Endothelial cell of umbilical vein (primary cell): ENCODE data around the gene PTTG1IP. TPM values are rescaled to one million over a fixed set of nuclear protein-coding genes. Genes with fewer than 3 reads are reported as not detected.

Experiments
- BruUV-seq: library from RNA; stranded (reverse); fragments of 400-500 nt; replicated peaks from 2 replicates; lab custom pipeline; 2021; lab: Mats Ljungman, UMichigan
- CTCF ChIA-PET: fragments of 300-600, 350-600 bp; sonication (Branson Sonifier 250); formaldehyde crosslinking; loops from one replicate; lab custom pipeline; 2021; ENCODE audit warnings: antibody characterized with exemption, inconsistent platforms; lab: Charles Lee
- POLR2A ChIA-PET: fragments of 300-600, 350-600 bp; sonication (Branson Sonifier 250); formaldehyde crosslinking; loops from one replicate; lab custom pipeline; 2021; ENCODE audit warnings: antibody characterized with exemption, inconsistent platforms; lab: Charles Lee
- DNase-seq: peaks from one replicate; pipeline ENCODE4 v3.0.0-alpha.2; 2011; ENCODE audit warnings: low read depth, low spot score
- FAIRE-seq: peaks from 2 replicates; lab custom pipeline; 2011; peaks lifted over from hg19 to GRCh38; lab: Jason Lieb, UNC
- H2AFZ ChIP-seq: 2 replicates; pipeline ENCODE4 v1.6.0; 2012; ENCODE audit warnings: low read depth, low read length, control low read depth, inconsistent platforms
- H3K27ac ChIP-seq: 2 replicates; pipeline ENCODE4 v1.5.1; 2011; ENCODE audit warnings: low read depth, mild to moderate bottlenecking, control low read depth, low read length, moderate library complexity; ENCODE audit not compliant: insufficient read depth
- H3K27me3 ChIP-seq, 2 experiments: 2 replicates each; pipeline versions ENCODE4 v1.6.0 to v1.6.1; 2011; ENCODE audit warnings: low read length in 2 of 2, mixed read lengths in 1 of 2; ENCODE audit not compliant: control insufficient read depth in 2 of 2, insufficient read depth in 2 of 2
- H3K36me3 ChIP-seq, 2 experiments: 2 replicates in 1 of 2; 3 replicates in 1 of 2; pipeline ENCODE4 v1.5.1; 2011; ENCODE audit warnings: low read length in 2 of 2, mild to moderate bottlenecking in 1 of 2, moderate library complexity in 1 of 2; ENCODE audit not compliant: control insufficient read depth in 2 of 2, insufficient read depth in 2 of 2; ENCODE audit errors: extremely low read depth in 1 of 2
- H3K4me1 ChIP-seq: 3 replicates; pipeline ENCODE4 v1.5.1; 2011; ENCODE audit warnings: mild to moderate bottlenecking, low read length; ENCODE audit not compliant: control insufficient read depth, insufficient read depth; ENCODE audit errors: extremely low read depth
- H3K4me2 ChIP-seq: 2 replicates; pipeline ENCODE4 v1.6.1; 2011; ENCODE audit warnings: low read length, control low read depth, mixed read lengths; ENCODE audit not compliant: insufficient read depth
- H3K4me3 ChIP-seq, 3 experiments: fragments of 200-600 bp in 1 of 3; sonication (generic), shearing (Covaris generic) in 1 of 3; replicated peaks in 1 of 3; 2 replicates each; pipeline ENCODE4 v1.5.1; 2011 to 2016; ENCODE audit warnings: control low read depth in 3 of 3, low read length in 3 of 3, mild to moderate bottlenecking in 2 of 3, inconsistent platforms in 1 of 3, low read depth in 1 of 3, moderate library complexity in 1 of 3; ENCODE audit not compliant: insufficient read depth in 1 of 3
- H3K79me2 ChIP-seq: 2 replicates; pipeline ENCODE4 v1.6.0; 2012; ENCODE audit warnings: low read length, inconsistent platforms; ENCODE audit not compliant: control insufficient read depth, insufficient read depth
- H3K9ac ChIP-seq: replicated peaks from 2 replicates; pipeline ENCODE3; 2011; ENCODE audit warnings: low read length, control low read depth; ENCODE audit not compliant: insufficient read depth; ENCODE audit errors: extremely low read depth
- H3K9me1 ChIP-seq: replicated peaks from 3 replicates; pipeline ENCODE4 v1.6.0; 2011; ENCODE audit warnings: mild to moderate bottlenecking, low read length; ENCODE audit not compliant: control insufficient read depth, insufficient read depth; ENCODE audit errors: extremely low read depth
- H3K9me3 ChIP-seq: replicated peaks from 2 replicates; pipeline ENCODE4 v1.5.1; 2012; ENCODE audit warnings: low read length, inconsistent platforms; ENCODE audit not compliant: control insufficient read depth, insufficient read depth
- H4K20me1 ChIP-seq: replicated peaks from 2 replicates; pipeline ENCODE3; 2011; ENCODE audit warnings: mild to moderate bottlenecking, low read length; ENCODE audit not compliant: control insufficient read depth, insufficient read depth; ENCODE audit errors: extremely low read depth
- EZH2 ChIP-seq: IDR thresholded peaks from 2 replicates; pipeline ENCODE4 v1.6.1; 2012; ENCODE audit warnings: borderline replicate concordance, low read depth, mild to moderate bottlenecking, moderate library complexity, low read length, inconsistent platforms; ENCODE audit not compliant: severe bottlenecking
- GATA2 ChIP-seq: IDR thresholded peaks from 2 replicates; pipeline ENCODE4 v1.7.0; 2011; ENCODE audit warnings: low read depth, mild to moderate bottlenecking, moderate library complexity, mixed read lengths, low read length; ENCODE audit not compliant: insufficient read length, insufficient read depth
- MYC ChIP-seq: IDR thresholded peaks from one replicate; pipeline ENCODE4 v1.6.1; 2011; ENCODE audit warnings: mild to moderate bottlenecking, low read depth, low read length
- POLR2AphosphoS5 ChIP-seq: IDR thresholded peaks from 2 replicates; pipeline ENCODE4 v1.6.1; 2012; ENCODE audit warnings: low read depth, mild to moderate bottlenecking, control low read depth, low read length, moderate library complexity; ENCODE audit not compliant: insufficient read depth
- dilution Hi-C: fragments of 300-500 bp; cut with MboI; formaldehyde crosslinking; loops from one replicate; pipeline ENCODE4 v1.15.0; 2019; ENCODE audit warnings: low sequenced_read_pairs; ENCODE audit not compliant: extremely low pct_ligation_motif_present
- intact Hi-C: fragments of 100-400 bp; cut with micrococcal nuclease; formaldehyde crosslinking; loops from one replicate; pipeline ENCODE4 v1.10.0; 2022
- polyA plus RNA-seq, 4 experiments: library from polyadenylated mRNA; depleted of rRNA in 3 of 4; stranded (reverse) in 3 of 4; unstranded in 1 of 4; fragments of >200 nt; gene quantifications; 2 replicates each; pipeline versions ENCODE4 v1.2.1 to v1.2.3, GENCODE V29; 2011 to 2012; ENCODE audit warnings: missing spikeins in 1 of 4
- total RNA-seq: library from RNA; stranded (reverse); gene quantifications from 2 replicates; pipeline ENCODE4 v1.2.3, GENCODE V29; 2021
- TF ChIP-seq, protein P1 (sequence below), 2 donors: IDR thresholded peaks; 1 replicate in 1 of 2; 2 replicates in 1 of 2; pipeline ENCODE4 v1.5.1; 2011; ENCODE audit warnings: low read length in 2 of 2, mild to moderate bottlenecking in 2 of 2, moderate library complexity in 2 of 2, control low read depth in 1 of 2, inconsistent platforms in 1 of 2, low read depth in 1 of 2; ENCODE audit not compliant: insufficient read depth in 1 of 2; ENCODE audit errors: extremely low read depth in 1 of 2

The PTTG1IP gene
- total and polyA plus RNA-seq, 2 donors (not counting 3 experiments of a cell fraction or from before 2014, with no cell fraction given), result 342 to 415 TPM

DNA sequence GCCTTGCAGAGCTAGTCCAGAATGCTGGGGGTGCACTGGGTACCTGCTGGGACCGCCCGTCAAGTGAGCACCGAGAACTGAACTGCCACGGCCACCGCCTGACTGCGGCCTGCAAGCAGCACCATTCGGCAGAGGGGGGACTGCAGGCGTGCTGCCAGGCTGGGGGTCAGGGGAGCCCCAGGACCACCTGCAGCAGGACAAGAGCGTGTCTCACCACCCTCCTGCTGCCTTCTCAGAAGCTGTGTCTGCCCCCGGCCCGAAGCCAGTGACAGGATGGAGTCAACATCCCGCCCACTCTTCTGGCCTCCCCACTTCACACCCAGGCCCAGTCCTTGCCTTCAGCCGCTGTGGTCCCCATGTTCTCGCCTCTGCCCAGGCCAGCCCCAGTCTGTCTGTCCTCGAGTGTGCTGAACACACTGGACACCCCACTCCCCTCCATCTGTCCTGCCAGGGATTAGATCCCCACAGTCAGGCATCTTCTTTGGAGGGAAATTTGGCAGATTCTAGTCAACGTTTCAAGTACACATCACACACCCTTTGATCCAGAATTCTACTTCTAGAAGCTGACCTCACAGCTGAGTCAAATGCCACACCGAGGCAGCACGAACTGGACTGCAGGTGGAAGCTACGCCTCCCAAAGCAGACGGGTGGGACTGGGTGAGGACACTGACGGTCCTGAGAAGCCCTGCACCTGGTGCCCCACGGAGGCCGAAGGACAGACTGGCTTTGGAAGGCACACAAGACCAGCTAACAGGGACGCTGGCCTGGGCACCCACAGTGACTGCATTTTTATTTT, 26.0 kb downstream of the PTTG1IP start:
- ChIA-PET CTCF (interaction anchor here (1.7 to 2.7 kb wide), 2 partner anchors 22 to 85 kb away, joined by 7 to 11 read pairs; no protein-coding TSS in a partner anchor), POLR2A (no interaction called here)
- H3K9me3 ChIP-seq, result no peaks in the 10 kb centered on the region
- no TSS peak for BruUV-seq
- H4K20me1 ChIP-seq, result peaks cover 7% of the 10 kb centered on the region
- DNase-seq (no peak), FAIRE-seq (no peak)
- peaks cover 23 to 26% of the 10 kb centered on the region in 2 experiments for H3K36me3 ChIP-seq
- H2AFZ ChIP-seq, result no peak overlapping the region
- peaks cover 2 to 4% of the 10 kb centered on the region in 2 experiments for H3K27me3 ChIP-seq
- no peak overlapping the region for H3K27ac ChIP-seq
- no peak overlapping the region for H3K4me2 ChIP-seq
- H3K79me2 ChIP-seq, result peaks cover 3% of the 10 kb centered on the region
- H3K4me1 ChIP-seq, result peaks cover 16% of the 10 kb centered on the region
- dilution Hi-C loops, result no loop called here
- no peak overlapping the region for H3K4me3 ChIP-seq
- intact Hi-C loops, result no loop called here
- TF ChIP-seq GATA2 (no peak), POLR2AphosphoS5 (peak; percentile 18), MYC (no peak), EZH2 (no peak)
- TF ChIP-seq, protein P1, sequence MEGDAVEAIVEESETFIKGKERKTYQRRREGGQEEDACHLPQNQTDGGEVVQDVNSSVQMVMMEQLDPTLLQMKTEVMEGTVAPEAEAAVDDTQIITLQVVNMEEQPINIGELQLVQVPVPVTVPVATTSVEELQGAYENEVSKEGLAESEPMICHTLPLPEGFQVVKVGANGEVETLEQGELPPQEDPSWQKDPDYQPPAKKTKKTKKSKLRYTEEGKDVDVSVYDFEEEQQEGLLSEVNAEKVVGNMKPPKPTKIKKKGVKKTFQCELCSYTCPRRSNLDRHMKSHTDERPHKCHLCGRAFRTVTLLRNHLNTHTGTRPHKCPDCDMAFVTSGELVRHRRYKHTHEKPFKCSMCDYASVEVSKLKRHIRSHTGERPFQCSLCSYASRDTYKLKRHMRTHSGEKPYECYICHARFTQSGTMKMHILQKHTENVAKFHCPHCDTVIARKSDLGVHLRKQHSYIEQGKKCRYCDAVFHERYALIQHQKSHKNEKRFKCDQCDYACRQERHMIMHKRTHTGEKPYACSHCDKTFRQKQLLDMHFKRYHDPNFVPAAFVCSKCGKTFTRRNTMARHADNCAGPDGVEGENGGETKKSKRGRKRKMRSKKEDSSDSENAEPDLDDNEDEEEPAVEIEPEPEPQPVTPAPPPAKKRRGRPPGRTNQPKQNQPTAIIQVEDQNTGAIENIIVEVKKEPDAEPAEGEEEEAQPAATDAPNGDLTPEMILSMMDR (IDR thresholded peaks at IDR 0.05; ENCODE audit: extremely low read depth in 1 of 2, insufficient read depth in 1 of 2, low read depth in 1 of 2, low read length in 2 of 2), result no peak
- H3K9ac ChIP-seq, result no peak overlapping the region
- H3K9me1 ChIP-seq, result no peaks in the 10 kb centered on the region
